ENCODE data around the gene BAHCC1. TPM values are rescaled to one million over a fixed set of nuclear protein-coding genes. Genes with fewer than 3 reads are reported as not detected.

The BAHCC1 gene
- polyA plus RNA-seq, 1 experiment, result 3.1 TPM

- Histone ChIP-seq H3K27me3 (ENCODE audit: control insufficient read depth, insufficient read depth, low read length) (no peaks in the 10 kb centered on the region), H3K4me3 (ENCODE audit: low read depth, low read length) (no peak overlapping the region), H3K36me3 (ENCODE audit: control insufficient read depth, insufficient read depth, low read length) (peaks cover 5% of the 10 kb centered on the region)
- DNase-seq (ENCODE audit: low read depth), result no peak
- ChIA-PET CTCF (no interaction called here), POLR2A (no interaction called here)
- TF ChIP-seq, protein P1, sequence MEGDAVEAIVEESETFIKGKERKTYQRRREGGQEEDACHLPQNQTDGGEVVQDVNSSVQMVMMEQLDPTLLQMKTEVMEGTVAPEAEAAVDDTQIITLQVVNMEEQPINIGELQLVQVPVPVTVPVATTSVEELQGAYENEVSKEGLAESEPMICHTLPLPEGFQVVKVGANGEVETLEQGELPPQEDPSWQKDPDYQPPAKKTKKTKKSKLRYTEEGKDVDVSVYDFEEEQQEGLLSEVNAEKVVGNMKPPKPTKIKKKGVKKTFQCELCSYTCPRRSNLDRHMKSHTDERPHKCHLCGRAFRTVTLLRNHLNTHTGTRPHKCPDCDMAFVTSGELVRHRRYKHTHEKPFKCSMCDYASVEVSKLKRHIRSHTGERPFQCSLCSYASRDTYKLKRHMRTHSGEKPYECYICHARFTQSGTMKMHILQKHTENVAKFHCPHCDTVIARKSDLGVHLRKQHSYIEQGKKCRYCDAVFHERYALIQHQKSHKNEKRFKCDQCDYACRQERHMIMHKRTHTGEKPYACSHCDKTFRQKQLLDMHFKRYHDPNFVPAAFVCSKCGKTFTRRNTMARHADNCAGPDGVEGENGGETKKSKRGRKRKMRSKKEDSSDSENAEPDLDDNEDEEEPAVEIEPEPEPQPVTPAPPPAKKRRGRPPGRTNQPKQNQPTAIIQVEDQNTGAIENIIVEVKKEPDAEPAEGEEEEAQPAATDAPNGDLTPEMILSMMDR (IDR thresholded peaks at IDR 0.05; ENCODE audit: insufficient read depth, low read depth, low read length), result no peak
These were observed 60.1 kb downstream of the BAHCC1 start for GRCh38 chr17:81455387-81455786.

DNA sequence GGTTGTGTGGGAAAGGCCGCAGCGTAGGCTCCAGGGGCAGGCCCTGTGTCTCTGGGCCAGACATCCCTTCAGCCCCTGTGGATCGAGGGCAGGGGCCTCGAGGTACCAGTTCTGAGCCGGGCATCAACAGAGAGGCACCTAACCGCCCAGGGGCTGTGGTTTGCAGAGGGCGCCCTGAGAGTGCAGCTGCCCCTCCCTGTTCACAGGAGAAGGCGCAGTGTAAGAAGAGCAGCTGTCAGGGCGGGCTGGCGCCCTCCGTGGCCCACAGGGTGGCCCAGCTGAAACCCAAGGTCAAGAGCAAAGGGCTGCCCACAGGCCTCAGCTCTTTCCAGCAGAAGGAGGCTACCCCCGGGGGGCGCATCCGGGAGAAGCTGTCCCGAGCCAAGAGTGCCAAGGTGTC, 60.8 kb downstream of the BAHCC1 start:
- POLR2A ChIA-PET, result no interaction called here
- Histone ChIP-seq H3K36me3 (ENCODE audit: control insufficient read depth, insufficient read depth, low read length) (peaks cover 5% of the 10 kb centered on the region), H3K27me3 (ENCODE audit: control insufficient read depth, insufficient read depth, low read length) (no peaks in the 10 kb centered on the region), H3K4me3 (ENCODE audit: low read depth, low read length) (no peak overlapping the region)
- CTCF ChIA-PET, result no interaction called here
- no peak for DNase-seq (ENCODE audit: low read depth)
- TF ChIP-seq, protein P1 (IDR thresholded peaks at IDR 0.05; ENCODE audit: insufficient read depth, low read depth, low read length), result no peak

DNA sequence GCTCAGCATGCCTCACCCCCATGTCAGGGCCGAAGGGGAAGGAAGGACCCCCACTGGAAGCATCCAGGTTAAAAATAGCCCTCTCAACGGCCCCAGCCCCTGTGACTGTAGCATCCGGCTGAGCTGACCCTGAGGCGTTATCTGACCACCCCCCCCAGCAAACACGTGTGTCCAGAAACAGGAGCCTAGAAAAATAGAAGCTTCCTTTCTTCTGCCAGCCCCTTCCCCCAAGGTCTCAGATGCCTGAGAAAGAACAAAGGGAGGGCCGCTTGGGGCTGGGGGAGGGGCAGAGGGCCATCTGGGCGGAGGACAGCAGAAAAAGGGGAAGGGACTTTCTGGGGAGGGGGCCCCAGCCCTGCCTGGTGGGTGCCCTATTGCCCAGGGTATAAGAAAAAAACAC, 61.5 kb downstream of the BAHCC1 start:
- H3K4me3 ChIP-seq (ENCODE audit: low read depth, low read length), result no peak overlapping the region
- no peaks in the 10 kb centered on the region for H3K27me3 ChIP-seq (ENCODE audit: control insufficient read depth, insufficient read depth, low read length)
- peaks cover 5% of the 10 kb centered on the region for H3K36me3 ChIP-seq (ENCODE audit: control insufficient read depth, insufficient read depth, low read length)
- POLR2A ChIA-PET, result no interaction called here
- TF ChIP-seq, protein P1 (IDR thresholded peaks at IDR 0.05; ENCODE audit: insufficient read depth, low read depth, low read length), result no peak
- CTCF ChIA-PET, result no interaction called here
- DNase-seq (ENCODE audit: low read depth), result no peak

GRCh38 chr17:81457401-81457800, 62.1 kb downstream of the BAHCC1 start:
- ChIA-PET CTCF (no interaction called here), POLR2A (no interaction called here)
- Histone ChIP-seq H3K36me3 (ENCODE audit: control insufficient read depth, insufficient read depth, low read length) (peaks cover 5% of the 10 kb centered on the region), H3K4me3 (ENCODE audit: low read depth, low read length) (no peak overlapping the region), H3K27me3 (ENCODE audit: control insufficient read depth, insufficient read depth, low read length) (no peaks in the 10 kb centered on the region)
- TF ChIP-seq, protein P1 (IDR thresholded peaks at IDR 0.05; ENCODE audit: insufficient read depth, low read depth, low read length), result no peak
- no peak for DNase-seq (ENCODE audit: low read depth)

GRCh38 chr17:81457917-81458555, 62.8 kb downstream of the BAHCC1 start:
- ChIA-PET POLR2A (no interaction called here), CTCF (no interaction called here)
- Histone ChIP-seq H3K36me3 (ENCODE audit: control insufficient read depth, insufficient read depth, low read length) (peaks cover 5% of the 10 kb centered on the region), H3K27me3 (ENCODE audit: control insufficient read depth, insufficient read depth, low read length) (no peaks in the 10 kb centered on the region), H3K4me3 (ENCODE audit: low read depth, low read length) (no peak overlapping the region)
- DNase-seq (ENCODE audit: low read depth), result no peak
- TF ChIP-seq, protein P1 (IDR thresholded peaks at IDR 0.05; ENCODE audit: insufficient read depth, low read depth, low read length), result no peak

Data from BJ (cell line).